DOHH2 (cell line): Measurements from ENCODE around the gene TBC1D16.

ENCODE experiments used
- H3F3A ChIP-seq: fragments of 200-600 bp; sonication (generic), shearing (Covaris generic); 2 replicates; pipeline ENCODE4 v1.6.0; 2016; ENCODE audit warnings: antibody characterized with exemption, mild to moderate bottlenecking; ENCODE audit not compliant: control insufficient read depth, insufficient read depth
- H3K27ac ChIP-seq: fragments of 200-600 bp; sonication (generic); 2 replicates; pipeline ENCODE4 v1.5.1; 2014; ENCODE audit warnings: low read depth, mild to moderate bottlenecking, low read length, moderate library complexity
- H3K27me3 ChIP-seq: fragments of 200-600 bp; sonication (generic); 2 replicates; pipeline ENCODE4 v1.6.1; 2014; ENCODE audit warnings: mild to moderate bottlenecking, low read length, mixed read lengths; ENCODE audit not compliant: control insufficient read depth
- H3K36me3 ChIP-seq: fragments of 200-600 bp; sonication (generic); 2 replicates; pipeline ENCODE4 v1.6.1; 2014; ENCODE audit warnings: mild to moderate bottlenecking, low read length, moderate library complexity, mixed read lengths; ENCODE audit not compliant: control insufficient read depth
- H3K4me1 ChIP-seq: fragments of 200-600 bp; sonication (generic); 2 replicates; pipeline ENCODE4 v1.6.1; 2014; ENCODE audit warnings: mild to moderate bottlenecking, low read length, mixed read lengths; ENCODE audit not compliant: control insufficient read depth
- H3K4me2 ChIP-seq: fragments of 200-600 bp; sonication (generic); 2 replicates; pipeline ENCODE4 v1.6.0; 2014; ENCODE audit warnings: mild to moderate bottlenecking, low read length, moderate library complexity
- H3K4me3 ChIP-seq: fragments of 200-600 bp; sonication (generic); 2 replicates; pipeline ENCODE4 v1.5.1; 2014; ENCODE audit warnings: mild to moderate bottlenecking, low read length, mixed read lengths
- H3K79me2 ChIP-seq: fragments of 200-600 bp; sonication (generic); 2 replicates; pipeline ENCODE4 v1.6.1; 2014; ENCODE audit warnings: mild to moderate bottlenecking, low read length, mixed read lengths; ENCODE audit not compliant: control insufficient read depth
- H3K9me2 ChIP-seq: fragments of 200-600 bp; sonication (generic); replicated peaks from 2 replicates; pipeline ENCODE4 v1.6.1; 2014; ENCODE audit warnings: mild to moderate bottlenecking, low read length, mixed read lengths; ENCODE audit not compliant: control insufficient read depth
- H3K9me3 ChIP-seq: fragments of 200-600 bp; sonication (generic); 2 replicates; pipeline ENCODE4 v1.6.1; 2014; ENCODE audit warnings: antibody characterized with exemption, low read length, mixed read lengths; ENCODE audit not compliant: control insufficient read depth, insufficient read depth
- H4K20me1 ChIP-seq: fragments of 200-600 bp; sonication (generic); 2 replicates; pipeline ENCODE4 v1.6.0; 2014; ENCODE audit warnings: low read depth, mild to moderate bottlenecking, antibody characterized with exemption, low read length, moderate library complexity; ENCODE audit not compliant: control insufficient read depth, insufficient read depth
- EZH2phosphoT487 ChIP-seq: fragments of 200-600 bp; sonication (generic); IDR thresholded peaks from 2 replicates; pipeline ENCODE4 v1.6.1; 2017; ENCODE audit warnings: borderline replicate concordance, mild to moderate bottlenecking, antibody characterized with exemption, low read length, moderate library complexity, mixed read lengths
- TF ChIP-seq, protein P1 (sequence below): fragments of 200-600 bp; sonication (generic); IDR thresholded peaks from one replicate; pipeline ENCODE4 v1.5.1; 2014; ENCODE audit warnings: antibody characterized with exemption, mild to moderate bottlenecking, low read depth, low read length; ENCODE audit not compliant: poor library complexity, severe bottlenecking

Gene TBC1D16

GRCh38 chr17:79993390-79994227 is 42.1 kb downstream of the TBC1D16 start:
- Histone ChIP-seq H3K4me1 (peaks cover 14% of the 10 kb centered on the region), H3K79me2 (no peaks in the 10 kb centered on the region), H3K4me2 (no peak overlapping the region), H3K4me3 (no peak overlapping the region), H3K36me3 (no peaks in the 10 kb centered on the region), H3K27ac (no peak overlapping the region), H3K9me2 (no peaks in the 10 kb centered on the region), H4K20me1 (no peaks in the 10 kb centered on the region), H3K9me3 (no peaks in the 10 kb centered on the region), H3K27me3 (peaks cover 6% of the 10 kb centered on the region; the same call in 1 of the 2 replicates), H3F3A (no peaks in the 10 kb centered on the region)
- TF ChIP-seq, protein P1, sequence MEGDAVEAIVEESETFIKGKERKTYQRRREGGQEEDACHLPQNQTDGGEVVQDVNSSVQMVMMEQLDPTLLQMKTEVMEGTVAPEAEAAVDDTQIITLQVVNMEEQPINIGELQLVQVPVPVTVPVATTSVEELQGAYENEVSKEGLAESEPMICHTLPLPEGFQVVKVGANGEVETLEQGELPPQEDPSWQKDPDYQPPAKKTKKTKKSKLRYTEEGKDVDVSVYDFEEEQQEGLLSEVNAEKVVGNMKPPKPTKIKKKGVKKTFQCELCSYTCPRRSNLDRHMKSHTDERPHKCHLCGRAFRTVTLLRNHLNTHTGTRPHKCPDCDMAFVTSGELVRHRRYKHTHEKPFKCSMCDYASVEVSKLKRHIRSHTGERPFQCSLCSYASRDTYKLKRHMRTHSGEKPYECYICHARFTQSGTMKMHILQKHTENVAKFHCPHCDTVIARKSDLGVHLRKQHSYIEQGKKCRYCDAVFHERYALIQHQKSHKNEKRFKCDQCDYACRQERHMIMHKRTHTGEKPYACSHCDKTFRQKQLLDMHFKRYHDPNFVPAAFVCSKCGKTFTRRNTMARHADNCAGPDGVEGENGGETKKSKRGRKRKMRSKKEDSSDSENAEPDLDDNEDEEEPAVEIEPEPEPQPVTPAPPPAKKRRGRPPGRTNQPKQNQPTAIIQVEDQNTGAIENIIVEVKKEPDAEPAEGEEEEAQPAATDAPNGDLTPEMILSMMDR = no peak
- no peak for TF ChIP-seq EZH2phosphoT487

DNA sequence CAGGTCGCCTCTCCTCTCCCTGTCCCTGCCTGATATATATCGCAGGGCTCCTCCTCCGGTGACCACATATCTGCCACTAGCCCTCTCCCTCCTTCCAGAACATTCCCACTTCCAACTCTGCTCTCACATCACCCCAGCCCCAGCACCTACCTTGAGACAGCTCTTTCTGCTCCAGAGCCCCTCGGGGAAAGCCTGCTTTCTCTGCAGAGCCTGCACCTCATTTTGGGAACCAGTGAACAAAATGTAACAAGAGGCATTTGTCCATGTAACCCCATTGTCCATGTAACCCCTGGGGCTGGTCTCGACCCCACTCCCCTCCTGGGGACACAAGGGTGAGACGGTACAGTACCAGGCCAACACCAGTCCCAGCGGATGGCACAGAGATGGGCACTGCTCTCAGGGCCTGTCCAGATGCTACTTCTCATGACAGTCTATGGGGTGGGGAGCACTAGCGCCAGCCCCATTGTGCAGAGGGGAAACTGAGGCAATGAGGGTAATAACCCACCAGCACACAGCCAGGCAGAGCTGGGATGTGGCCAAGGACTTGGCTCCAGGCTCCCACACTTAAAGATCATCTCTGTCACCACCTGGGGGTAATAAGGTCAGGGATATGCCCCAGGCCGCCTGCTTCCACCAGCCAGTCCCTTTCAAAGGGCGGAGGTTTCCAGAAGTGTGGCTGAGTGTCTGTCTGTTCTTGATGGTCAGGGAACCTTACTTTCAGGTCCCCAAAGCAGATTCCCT is 42.9 kb downstream of the TBC1D16 start:
- Histone ChIP-seq H3F3A (no peaks in the 10 kb centered on the region), H4K20me1 (no peaks in the 10 kb centered on the region), H3K9me3 (no peaks in the 10 kb centered on the region), H3K4me1 (peaks cover 14% of the 10 kb centered on the region), H3K4me2 (no peak overlapping the region), H3K4me3 (no peak overlapping the region), H3K36me3 (no peaks in the 10 kb centered on the region), H3K79me2 (no peaks in the 10 kb centered on the region), H3K9me2 (no peaks in the 10 kb centered on the region), H3K27me3 (peaks cover 6% of the 10 kb centered on the region), H3K27ac (no peak overlapping the region)
- TF ChIP-seq EZH2phosphoT487 = no peak
- TF ChIP-seq, protein P1 = no peak

- no peaks in the 10 kb centered on the region for H3K9me3 ChIP-seq
- H3K27ac ChIP-seq = no peak overlapping the region
- no peaks in the 10 kb centered on the region for H3K9me2 ChIP-seq
- no peak overlapping the region for H3K4me2 ChIP-seq
- peaks cover 8% of the 10 kb centered on the region for H3K4me1 ChIP-seq
- H3K4me3 ChIP-seq = no peak overlapping the region
- no peaks in the 10 kb centered on the region for H3K79me2 ChIP-seq
- no peaks in the 10 kb centered on the region for H3F3A ChIP-seq
- H4K20me1 ChIP-seq = no peaks in the 10 kb centered on the region
- H3K27me3 ChIP-seq = peaks cover 6% of the 10 kb centered on the region
- TF ChIP-seq EZH2phosphoT487 = no peak
- TF ChIP-seq, protein P1 = no peak
- no peaks in the 10 kb centered on the region for H3K36me3 ChIP-seq
These were observed 43.6 kb downstream of the TBC1D16 start for GRCh38 chr17:79991924-79992648.
